ENCODE measurements around the gene KIF2C. TPM values are rescaled to one million over a fixed set of nuclear protein-coding genes. Genes with fewer than 3 reads are reported as not detected.
"Not testable (repeated sequence)": the region's sequence is repeated elsewhere in the genome, so short reads cannot be mapped to it uniquely, and the experiment has no call there.

Gene KIF2C
- polyA plus RNA-seq, 12 donors, result 6.9 to 20.1 (median 11.8) TPM; not detected in 1

GRCh38 chr1:44766421-44766820 lies 26.8 kb downstream of the KIF2C start:
- DNase-seq, result not testable (repeated sequence)

GRCh38 chr1:44775078-44775929 lies 35.7 kb downstream of the KIF2C start, which contains the start of gene RPS8:
RPS8 (plus strand) TSS chr1:44775540; CDS start chr1:44775597, 57 bp downstream.
- peak; percentile 97 for DNase-seq

- DNase-seq, result no peak
Observed at GRCh38 chr1:44775930-44776729, 36.5 kb downstream of the KIF2C start.

- no peak for DNase-seq
Observed at GRCh38 chr1:44776730-44777068, 37.1 kb downstream of the KIF2C start.

- no peak for DNase-seq
Observed at GRCh38 chr1:44777547-44777946, 37.9 kb downstream of the KIF2C start.

- no peak for DNase-seq
Observed at GRCh38 chr1:44777969-44778635, 38.5 kb downstream of the KIF2C start.

GRCh38 chr1:44778705-44779576 lies 39.3 kb downstream of the KIF2C start:
- DNase-seq, result no peak

GRCh38 chr1:44780583-44781121 lies 41.0 kb downstream of the KIF2C start:
- no peak for DNase-seq

GRCh38 chr1:44783697-44784093 lies 44.1 kb downstream of the KIF2C start:
- no peak for DNase-seq

GRCh38 chr1:44784094-44785028 lies 44.7 kb downstream of the KIF2C start:
- DNase-seq, result no peak

- DNase-seq, result no peak
Observed at GRCh38 chr1:44785029-44785380, 45.4 kb downstream of the KIF2C start.

GRCh38 chr1:44785501-44786137 lies 46.0 kb downstream of the KIF2C start:
- no peak for DNase-seq

GRCh38 chr1:44786138-44786840 lies 46.7 kb downstream of the KIF2C start:
- DNase-seq, result no peak

GRCh38 chr1:44786841-44787426 lies 47.3 kb downstream of the KIF2C start:
- DNase-seq, result no peak

GRCh38 chr1:44787506-44787905 lies 47.9 kb downstream of the KIF2C start:
- no peak for DNase-seq

GRCh38 chr1:44788120-44788860 lies 48.7 kb downstream of the KIF2C start, which contains the start of gene BEST4:
BEST4 (minus strand) TSS chr1:44788170; CDS start chr1:44787705, 465 bp downstream.
- no peak for DNase-seq
